HS-5 (cell line): ENCODE results near the gene GAREM2.
A peak's percentile ranks its signal among the peaks of the same experiment; 100 is the strongest.

Experiments
- DNase-seq: peaks from one replicate; pipeline ENCODE4 v3.0.0-alpha.2; 2012; ENCODE audit warnings: low read depth

Gene GAREM2

GRCh38 chr2:26169681-26170414 is 3.0 kb upstream of the GAREM2 start:
- DNase-seq = no peak

DNA sequence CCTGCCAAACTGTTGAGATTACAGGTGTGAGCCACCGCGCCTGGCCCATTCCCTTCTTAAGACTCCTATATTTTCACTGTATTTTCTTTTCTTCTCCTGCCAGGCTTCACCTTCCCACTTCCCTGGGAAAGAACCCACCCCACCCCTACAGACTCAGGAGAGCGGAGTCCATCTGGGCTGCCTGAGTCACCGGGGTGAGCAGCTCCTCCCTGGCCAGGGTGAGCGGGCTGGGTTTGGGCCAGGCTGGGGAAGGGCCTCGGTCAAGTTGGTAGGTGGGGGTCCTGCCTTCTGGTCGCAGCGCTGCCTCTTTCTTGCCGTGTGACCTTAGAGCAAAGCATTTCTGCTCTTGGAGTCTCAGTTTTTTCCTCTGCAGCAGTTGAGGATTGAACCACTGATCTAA is 2.1 kb upstream of the GAREM2 start:
- no peak for DNase-seq

DNA sequence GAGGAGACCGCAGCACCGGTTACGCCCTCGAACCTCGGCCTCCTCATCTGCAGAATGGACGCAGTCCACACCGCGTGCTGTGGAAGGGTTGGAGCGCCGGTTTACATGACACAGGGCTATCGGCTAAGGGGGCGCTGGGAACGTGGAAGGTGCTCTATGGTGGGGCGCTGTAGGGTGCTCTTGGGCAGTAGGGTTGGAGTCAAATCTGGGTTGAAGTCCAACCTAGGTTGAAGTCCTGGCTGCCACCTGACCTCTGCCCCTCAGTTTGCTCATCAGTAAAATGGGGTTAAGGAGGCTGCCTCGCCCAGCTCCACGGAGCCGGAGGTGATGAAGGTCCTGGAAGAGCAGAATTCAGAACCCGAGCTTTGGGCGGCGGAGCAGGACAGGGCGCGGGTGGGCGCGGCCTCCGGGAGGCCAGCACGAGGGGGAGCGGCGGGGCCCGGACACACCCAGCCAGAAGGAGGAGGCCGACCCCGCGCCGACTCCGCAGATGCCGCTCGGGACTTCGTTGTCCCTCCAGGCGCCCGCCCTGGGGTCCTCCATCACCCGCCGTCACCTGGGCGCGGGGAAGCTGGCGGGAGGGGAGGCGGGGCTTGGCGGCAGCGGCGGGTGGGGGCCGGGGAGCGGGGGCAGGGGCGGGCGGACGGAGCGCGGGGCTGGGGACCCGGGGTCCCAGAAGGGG is 558 bp upstream of the GAREM2 start:
- DNase-seq = no peak

DNA sequence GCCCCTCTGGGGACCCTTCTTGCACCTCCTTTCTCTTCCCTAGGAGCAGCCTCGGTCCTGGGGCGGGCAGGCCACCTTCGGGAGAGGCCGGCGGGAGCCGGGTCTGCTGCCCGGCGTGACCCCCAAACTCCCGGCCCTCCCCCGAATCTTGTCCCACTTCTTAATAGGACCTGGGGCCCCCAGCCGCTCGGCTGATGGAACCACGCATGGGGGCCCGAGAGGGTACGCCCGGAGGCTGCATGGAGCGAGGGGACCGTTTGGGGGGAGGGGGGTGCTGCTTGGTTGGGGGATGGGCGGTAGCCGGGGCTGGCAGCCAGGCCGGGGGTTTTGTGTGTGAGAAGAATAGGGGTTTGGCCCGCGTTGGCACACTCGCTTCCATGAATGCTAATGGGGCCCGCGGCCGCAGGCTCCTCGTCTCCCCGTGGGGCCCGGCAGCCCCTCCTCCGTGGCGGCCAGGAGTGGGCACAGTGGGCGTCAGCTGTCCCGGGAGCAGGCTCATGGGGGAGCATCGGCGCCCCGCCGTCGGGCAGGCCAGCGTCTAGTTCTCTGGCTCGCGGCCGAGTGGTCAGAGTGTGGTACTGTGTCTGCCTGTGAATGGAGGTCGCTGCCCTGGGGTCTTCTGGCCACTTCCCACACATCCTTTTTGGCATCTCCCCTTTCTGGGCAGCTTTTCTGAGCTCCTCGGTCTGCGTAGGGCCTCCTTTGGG is 1.0 kb downstream of the GAREM2 start:
- no peak for DNase-seq

DNA sequence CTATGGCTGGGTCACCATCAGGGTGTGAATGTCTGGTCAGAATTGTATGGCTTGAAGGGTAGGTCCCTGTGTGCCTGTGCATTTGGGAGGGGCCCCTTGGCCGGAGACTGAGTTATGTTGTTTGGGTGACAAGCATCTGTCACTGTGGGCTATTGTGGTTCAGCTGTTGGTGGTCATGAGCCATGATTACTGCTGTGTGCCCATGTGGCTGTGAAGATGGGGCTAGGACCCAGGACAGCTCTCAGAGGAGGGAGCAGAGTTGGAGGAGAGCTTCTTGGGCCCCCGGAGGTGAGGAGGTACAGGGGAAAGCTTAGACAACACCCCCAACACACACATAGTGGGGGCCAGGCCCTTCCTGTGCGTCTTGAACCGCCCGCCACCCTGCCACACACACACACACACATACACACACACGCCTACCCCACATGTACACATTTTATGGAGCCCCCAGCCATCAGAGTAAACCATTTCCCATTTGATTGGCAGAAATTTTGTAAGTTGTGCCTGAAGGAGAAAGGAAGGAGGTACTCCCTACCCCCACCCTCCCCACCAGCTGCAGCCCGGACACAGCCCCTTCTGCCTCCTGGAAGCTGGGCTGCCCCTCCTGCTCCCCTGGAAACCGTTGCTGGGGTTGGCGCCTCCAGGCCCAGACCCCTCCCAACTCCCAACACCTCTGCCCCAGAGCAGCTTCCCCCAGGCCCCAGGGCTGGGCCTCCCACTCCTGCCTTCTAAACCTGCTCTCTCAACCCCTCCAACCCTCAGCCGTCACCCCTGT is 2.0 kb downstream of the GAREM2 start:
- DNase-seq = no peak

- DNase-seq = no peak
Observed at GRCh38 chr2:26175466-26176278, 2.8 kb downstream of the GAREM2 start.

DNA sequence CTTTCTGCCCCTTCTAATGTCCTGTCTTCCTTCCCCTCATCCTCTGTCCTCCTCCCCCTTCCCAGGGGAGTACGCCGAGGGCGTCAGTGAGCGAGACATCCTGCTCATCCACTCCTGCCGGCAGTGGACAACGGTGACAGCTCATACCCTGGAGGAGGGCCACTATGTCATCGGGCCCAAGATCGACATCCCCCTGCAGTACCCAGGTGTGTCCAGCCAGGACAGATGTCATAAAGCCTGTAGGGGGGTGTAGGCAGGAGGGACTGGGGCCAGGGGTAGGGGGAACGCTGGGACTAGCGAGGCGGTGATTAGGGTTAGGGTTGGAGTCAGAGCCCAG is 3.4 kb downstream of the GAREM2 start:
- no peak for DNase-seq

- no peak for DNase-seq
Observed at GRCh38 chr2:26177122-26177521, 4.2 kb downstream of the GAREM2 start.

- no peak for DNase-seq
Observed at GRCh38 chr2:26178246-26178645, 5.4 kb downstream of the GAREM2 start.

GRCh38 chr2:26178746-26179436 is 6.0 kb downstream of the GAREM2 start:
- no peak for DNase-seq

- DNase-seq = no peak
Observed at GRCh38 chr2:26179446-26179913, 6.6 kb downstream of the GAREM2 start.

DNA sequence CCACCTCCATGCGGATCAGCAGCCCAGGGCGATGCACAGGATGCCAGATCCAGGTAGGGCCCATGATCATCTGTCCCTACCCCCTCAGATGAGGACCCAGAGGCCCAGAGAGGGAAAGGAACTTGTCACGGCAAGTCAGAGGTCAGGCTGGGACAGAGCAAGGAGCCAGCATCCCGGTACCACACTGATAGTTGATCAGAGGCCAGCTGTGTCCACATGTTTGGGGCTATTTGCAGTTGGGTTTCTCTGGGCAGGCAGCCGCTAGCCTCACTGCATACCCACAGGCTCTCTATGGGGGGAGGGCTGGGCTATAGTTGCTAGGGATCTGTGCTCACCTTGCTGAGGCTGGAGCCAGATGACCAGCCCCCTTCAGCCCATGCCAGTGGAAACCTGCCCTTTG is 9.6 kb downstream of the GAREM2 start:
- DNase-seq = no peak

GRCh38 chr2:26182887-26183630 is 10.2 kb downstream of the GAREM2 start:
- DNase-seq = no peak

GRCh38 chr2:26184121-26184520 is 11.2 kb downstream of the GAREM2 start:
- no peak for DNase-seq

GRCh38 chr2:26184555-26185303 is 11.8 kb downstream of the GAREM2 start:
- DNase-seq = peak; percentile 24

DNA sequence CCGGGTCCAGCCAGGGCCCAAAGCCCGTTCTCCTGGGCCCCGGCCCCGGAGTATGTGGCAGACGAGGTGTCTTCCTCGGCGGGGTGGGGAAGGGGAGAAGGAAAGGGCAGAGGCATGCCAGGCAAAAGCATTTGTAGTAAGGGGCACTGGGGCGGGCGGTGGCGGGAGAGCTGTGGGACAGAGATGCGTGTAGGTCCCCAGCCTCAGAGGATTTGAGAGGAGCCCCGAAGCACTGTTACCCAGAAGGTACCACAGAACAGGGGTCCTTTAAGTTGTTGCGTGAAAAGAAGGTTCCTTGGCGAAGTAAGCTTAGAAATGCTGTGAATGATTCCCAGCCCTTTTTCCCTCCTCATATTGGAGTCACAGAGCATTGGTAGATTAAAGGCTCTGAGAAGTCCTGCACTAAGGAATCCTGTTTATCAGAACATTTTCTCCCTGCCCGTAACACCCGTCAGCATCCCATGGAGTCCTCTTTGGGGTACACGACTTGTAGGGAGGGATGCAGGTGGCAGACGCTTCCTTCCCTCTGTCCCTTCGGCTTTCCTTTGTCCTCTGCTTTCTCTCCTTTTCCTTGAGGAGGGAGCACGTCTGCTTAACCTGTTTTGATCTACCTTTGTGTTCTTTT is 12.5 kb downstream of the GAREM2 start:
- no peak for DNase-seq

DNA sequence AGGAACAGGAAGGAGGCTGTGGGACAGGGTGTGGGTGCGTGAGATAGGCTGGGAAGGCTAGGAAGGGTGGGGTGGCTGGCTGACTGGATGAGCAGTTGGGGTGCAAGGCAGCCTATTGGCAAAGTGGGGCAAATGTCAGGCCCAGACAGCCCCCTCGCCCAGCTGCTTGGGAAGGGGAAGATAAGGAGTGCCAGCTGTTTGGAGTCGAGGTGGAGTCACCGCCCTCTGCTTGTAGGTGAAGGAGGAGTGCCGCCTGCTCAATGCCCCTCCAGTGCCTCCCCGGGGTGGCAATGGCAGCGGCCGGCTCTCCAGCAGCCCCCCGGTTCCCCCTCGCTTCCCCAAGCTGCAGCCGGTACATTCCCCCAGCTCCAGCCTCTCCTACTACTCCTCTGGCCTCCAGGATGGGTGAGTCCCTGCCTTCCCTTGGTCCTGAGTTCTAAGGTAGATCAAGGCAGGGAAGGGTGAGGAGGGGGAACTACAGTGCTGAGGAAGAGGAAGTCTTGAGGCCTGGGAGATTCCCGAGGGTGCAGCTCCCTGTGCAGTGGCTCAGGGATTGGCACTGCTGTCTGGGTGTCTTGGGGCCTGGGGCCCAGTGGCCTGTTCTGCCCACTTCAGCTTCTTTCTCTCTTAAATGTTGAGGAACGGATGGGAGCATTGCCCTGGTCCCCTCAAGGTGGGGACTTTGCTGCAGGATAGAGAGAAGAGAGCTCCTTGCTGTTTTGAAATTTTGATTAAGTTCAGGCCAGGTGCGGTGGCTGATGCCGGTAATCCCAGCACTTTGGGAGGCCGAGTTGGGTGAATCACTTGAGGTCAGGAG is 13.3 kb downstream of the GAREM2 start:
- no peak for DNase-seq

- no peak for DNase-seq
Observed at GRCh38 chr2:26187114-26187513, 14.2 kb downstream of the GAREM2 start.
